GM12801 (cell line): Measurements from ENCODE around the gene ABCG5.

ENCODE experiments used
- TF ChIP-seq, protein P1 (sequence below): IDR thresholded peaks from one replicate; pipeline ENCODE4 v1.5.1; 2011; ENCODE audit warnings: control low read depth; ENCODE audit not compliant: insufficient read length; ENCODE audit errors: extremely low read depth

Gene ABCG5

DNA sequence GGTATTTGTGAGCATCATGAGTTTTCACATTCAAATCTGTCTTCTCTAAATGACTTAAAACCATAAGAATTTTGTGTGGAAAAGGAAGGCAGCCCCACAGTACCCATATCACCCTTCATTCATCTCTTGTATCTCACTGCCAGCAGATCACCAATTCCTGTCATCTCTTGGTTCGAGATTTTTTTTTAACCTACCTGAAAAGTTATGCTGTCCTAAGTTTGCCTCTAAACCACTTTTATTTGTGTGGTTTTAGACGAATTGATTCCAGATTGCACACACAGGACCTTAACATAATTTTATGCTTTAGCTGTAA is 32.0 kb downstream of the ABCG5 start:
- TF ChIP-seq, protein P1, sequence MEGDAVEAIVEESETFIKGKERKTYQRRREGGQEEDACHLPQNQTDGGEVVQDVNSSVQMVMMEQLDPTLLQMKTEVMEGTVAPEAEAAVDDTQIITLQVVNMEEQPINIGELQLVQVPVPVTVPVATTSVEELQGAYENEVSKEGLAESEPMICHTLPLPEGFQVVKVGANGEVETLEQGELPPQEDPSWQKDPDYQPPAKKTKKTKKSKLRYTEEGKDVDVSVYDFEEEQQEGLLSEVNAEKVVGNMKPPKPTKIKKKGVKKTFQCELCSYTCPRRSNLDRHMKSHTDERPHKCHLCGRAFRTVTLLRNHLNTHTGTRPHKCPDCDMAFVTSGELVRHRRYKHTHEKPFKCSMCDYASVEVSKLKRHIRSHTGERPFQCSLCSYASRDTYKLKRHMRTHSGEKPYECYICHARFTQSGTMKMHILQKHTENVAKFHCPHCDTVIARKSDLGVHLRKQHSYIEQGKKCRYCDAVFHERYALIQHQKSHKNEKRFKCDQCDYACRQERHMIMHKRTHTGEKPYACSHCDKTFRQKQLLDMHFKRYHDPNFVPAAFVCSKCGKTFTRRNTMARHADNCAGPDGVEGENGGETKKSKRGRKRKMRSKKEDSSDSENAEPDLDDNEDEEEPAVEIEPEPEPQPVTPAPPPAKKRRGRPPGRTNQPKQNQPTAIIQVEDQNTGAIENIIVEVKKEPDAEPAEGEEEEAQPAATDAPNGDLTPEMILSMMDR: no peak

DNA sequence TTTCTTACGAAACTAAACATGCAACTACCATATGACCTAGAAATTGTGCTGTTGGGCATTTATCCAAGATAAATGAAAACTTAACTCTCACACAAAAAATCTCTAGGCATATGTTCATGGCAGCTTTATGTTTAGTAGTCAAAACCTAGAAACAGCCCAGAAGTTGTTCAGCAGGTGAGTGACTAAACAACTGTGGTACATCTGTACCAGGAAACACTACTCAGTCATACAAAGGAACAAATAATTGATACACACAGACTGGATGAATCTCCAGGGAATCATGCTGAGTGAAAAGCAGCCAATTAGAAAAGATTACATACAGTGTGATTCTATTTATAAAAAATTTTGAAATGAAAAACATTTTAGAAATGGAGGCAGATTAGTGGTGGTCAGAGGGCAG is 35.5 kb downstream of the ABCG5 start:
- TF ChIP-seq, protein P1: no peak

DNA sequence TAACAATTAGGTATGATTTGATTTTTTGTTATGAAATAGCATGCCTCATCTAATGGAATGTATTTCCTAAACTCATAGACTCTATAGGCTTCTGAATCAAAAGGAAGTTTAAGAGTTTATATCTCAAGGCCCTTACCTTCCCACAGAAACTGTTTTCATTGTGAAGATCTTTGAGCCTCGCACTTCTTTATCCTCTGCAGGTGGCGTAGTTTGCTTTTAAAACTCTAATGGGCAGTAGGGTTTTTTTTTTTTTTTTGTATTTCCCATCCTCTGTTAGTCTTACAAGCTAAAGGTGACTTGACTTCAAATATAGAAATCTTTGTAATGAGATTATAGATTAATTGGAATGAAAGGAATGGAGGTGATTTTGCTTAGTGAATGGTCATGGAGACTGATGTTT is 36.5 kb downstream of the ABCG5 start:
- TF ChIP-seq, protein P1: no peak

DNA sequence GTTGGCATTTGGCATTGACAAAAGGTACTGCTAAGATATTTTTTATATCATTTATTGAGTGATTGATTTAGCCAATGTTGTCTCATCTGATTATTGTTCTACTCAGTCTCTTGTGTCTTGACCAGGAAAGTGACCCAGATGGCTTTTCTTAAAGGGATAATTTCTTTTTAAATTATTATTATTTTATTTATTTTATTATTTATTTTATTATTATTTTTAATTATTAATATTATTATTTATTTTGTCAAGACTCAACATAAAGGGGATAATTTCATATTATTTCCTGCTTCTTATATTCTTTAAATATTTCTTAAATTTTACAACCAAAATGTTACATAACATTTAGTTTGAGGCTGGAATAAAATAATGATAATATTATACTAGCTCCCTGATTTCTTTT is 37.7 kb downstream of the ABCG5 start:
- TF ChIP-seq, protein P1: no peak

DNA sequence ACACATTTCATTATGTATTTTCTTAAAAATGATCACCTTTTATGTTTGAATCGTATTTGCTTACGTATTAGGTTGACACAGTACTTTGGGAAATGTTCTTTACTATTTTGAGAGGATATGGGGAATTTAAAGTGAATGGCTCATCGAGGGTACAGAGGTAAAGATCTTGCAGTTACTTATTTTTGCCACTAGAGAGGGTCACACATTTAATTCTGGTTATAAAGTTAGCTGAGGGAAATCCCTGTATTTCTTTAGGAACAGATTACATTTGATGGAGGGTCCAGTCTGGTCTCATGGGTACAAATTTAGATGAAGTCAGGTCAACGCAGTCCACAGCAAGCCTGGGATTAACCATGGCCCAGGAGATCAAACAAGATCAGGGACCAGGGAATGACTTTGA is 40.3 kb downstream of the ABCG5 start:
- TF ChIP-seq, protein P1: no peak

DNA sequence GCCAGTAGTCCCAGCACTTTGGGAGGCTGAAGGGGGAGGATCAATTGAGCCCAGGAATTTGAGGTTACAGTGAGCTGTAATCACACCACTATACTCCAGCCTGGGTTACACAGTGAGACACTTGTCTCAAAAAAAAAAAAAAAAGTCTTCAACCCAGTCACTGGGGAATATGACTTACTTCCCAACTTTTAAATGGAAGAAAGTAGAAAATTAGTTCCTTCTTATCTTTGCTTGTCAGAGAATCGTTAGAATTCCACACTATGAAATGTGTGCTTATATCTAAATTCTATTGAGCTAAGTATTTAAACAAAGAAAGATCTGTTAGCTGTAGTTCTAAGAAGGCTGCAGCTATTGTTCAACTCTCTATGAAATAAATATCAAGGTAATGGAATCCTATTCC is 42.4 kb downstream of the ABCG5 start:
- TF ChIP-seq, protein P1: no peak

DNA sequence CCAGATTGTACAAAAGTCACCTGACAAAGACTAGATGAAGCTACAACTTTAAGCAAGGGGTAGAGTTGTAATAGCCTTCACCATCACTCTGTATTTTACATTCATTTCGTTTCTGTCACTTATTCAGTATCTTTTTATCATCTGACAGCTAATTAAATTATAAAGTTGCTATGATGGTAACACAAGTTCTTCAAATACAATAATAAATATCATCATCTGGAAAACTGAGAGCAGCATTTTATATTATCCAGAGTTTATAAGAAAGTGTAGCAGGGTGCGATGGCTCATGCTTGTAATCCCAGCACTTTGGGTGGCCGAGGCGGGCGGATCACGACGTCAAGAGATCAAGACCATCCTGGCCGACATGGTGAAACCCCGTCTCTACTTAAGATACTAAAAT is 43.7 kb downstream of the ABCG5 start:
- TF ChIP-seq, protein P1: no peak

DNA sequence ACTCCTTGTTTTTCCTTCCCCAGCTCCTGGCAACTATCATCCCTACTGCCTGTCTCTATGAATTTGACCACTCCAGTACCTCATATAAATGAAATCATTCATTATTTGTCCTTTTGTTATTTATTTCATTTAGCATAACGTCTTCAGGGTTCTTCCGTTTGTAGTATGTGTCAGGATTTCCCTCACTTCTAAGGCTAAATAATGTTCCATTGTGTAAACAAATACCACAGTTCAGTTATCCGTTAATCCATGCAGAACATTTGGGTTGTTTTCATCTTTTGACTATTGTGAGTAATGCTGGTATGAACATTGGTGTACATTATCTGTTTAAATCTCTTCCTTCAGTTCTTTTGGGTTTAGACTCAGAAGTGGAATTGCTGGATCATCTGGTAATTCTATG is 46.0 kb downstream of the ABCG5 start:
- TF ChIP-seq, protein P1: no peak
